HepG2 (cell line): ENCODE results near the gene F7. TPM values are rescaled to one million over a fixed set of nuclear protein-coding genes. Genes with fewer than 3 reads are reported as not detected.

ENCODE experiments used
- ATAC-seq: fragments of 200-7000 bp; cut with Tn5 transposase; 3 replicates; pipeline ENCODE4 v1.9.1; 2020; ENCODE audit warnings: mild to moderate bottlenecking, moderate library complexity
- BruUV-seq: library from RNA; stranded (reverse); fragments of 400-500 nt; replicated peaks from 2 replicates; lab custom pipeline; 2021; lab: Mats Ljungman, UMichigan
- CTCF ChIA-PET: fragments of 300-600 bp; formaldehyde crosslinking; extraction: SDS; loops from one replicate; lab custom pipeline; 2021; ENCODE audit warnings: low total read pairs, inconsistent platforms, low intra/inter-chr PET ratio; lab: Yijun Ruan, JAX
- POLR2A ChIA-PET: fragments of 350-600 bp; sonication (Branson Sonifier 250); formaldehyde crosslinking; loops from one replicate; lab custom pipeline; 2020; ENCODE audit warnings: antibody characterized with exemption, inconsistent platforms; lab: Yijun Ruan, JAX
- DNase-seq: peaks from one replicate; pipeline ENCODE4 v3.0.0-alpha.2; 2015; ENCODE audit warnings: low spot score
- FAIRE-seq: peaks from 3 replicates; lab custom pipeline; 2011; peaks lifted over from hg19 to GRCh38; lab: Jason Lieb, UNC
- H2AFZ ChIP-seq: one replicate; pipeline ENCODE4 v1.6.1; 2011; ENCODE audit warnings: low read length, inconsistent platforms
- H3K27ac ChIP-seq: fragments of 300-600 bp; 3 replicates; pipeline ENCODE4 v1.8.0; 2011; ENCODE audit warnings: mixed run types, mild to moderate bottlenecking, mixed read lengths, low read length, inconsistent platforms; ENCODE audit not compliant: insufficient read depth; ENCODE audit errors: extremely low read length
- H3K27me3 ChIP-seq, 2 experiments: fragments of 200-600 bp in 1 of 2; 2 replicates in 1 of 2; 3 replicates in 1 of 2; pipeline versions ENCODE4 v1.6.0 to v1.8.0; 2011; ENCODE audit warnings: low read length in 2 of 2, mild to moderate bottlenecking in 2 of 2, moderate library complexity in 2 of 2, inconsistent platforms in 1 of 2; ENCODE audit not compliant: insufficient read depth in 2 of 2, control insufficient read depth in 1 of 2
- H3K36me3 ChIP-seq, 2 experiments: fragments of 200-600 bp in 1 of 2; replicated peaks in 1 of 2; 2 replicates in 1 of 2; 3 replicates in 1 of 2; pipeline versions ENCODE4 v1.5.1 to v1.8.0; 2011; ENCODE audit warnings: low read length in 2 of 2, inconsistent platforms in 1 of 2; ENCODE audit not compliant: insufficient read depth in 2 of 2, control insufficient read depth in 1 of 2
- H3K4me1 ChIP-seq: 2 replicates; pipeline ENCODE4 v1.5.1; 2012; ENCODE audit warnings: low read length, inconsistent platforms; ENCODE audit not compliant: insufficient read depth
- H3K4me2 ChIP-seq: 2 replicates; pipeline ENCODE4 v1.6.0; 2011; ENCODE audit warnings: low read depth, low read length, inconsistent platforms
- H3K4me3 ChIP-seq, 3 experiments: fragments of 200-600 bp in 1 of 3; sonication (generic), shearing (Covaris generic) in 1 of 3; replicated peaks in 1 of 3; 2 replicates each; pipeline ENCODE4 v1.5.1; 2011 to 2016; ENCODE audit warnings: low read length in 3 of 3, inconsistent platforms in 2 of 3, low read depth in 2 of 3, mild to moderate bottlenecking in 2 of 3, control low read depth in 1 of 3, mixed read lengths in 1 of 3; ENCODE audit not compliant: insufficient read depth in 1 of 3
- H3K79me2 ChIP-seq: one replicate; pipeline ENCODE4 v1.6.1; 2011; ENCODE audit warnings: low read length, inconsistent platforms; ENCODE audit not compliant: insufficient read depth
- H3K9ac ChIP-seq: 2 replicates; pipeline ENCODE4 v1.6.0; 2011; ENCODE audit warnings: mild to moderate bottlenecking, low read depth, low read length, inconsistent platforms; ENCODE audit not compliant: insufficient read depth
- H3K9me3 ChIP-seq: 2 replicates; pipeline ENCODE4 v1.5.1; 2012; ENCODE audit warnings: mild to moderate bottlenecking, low read length
- H4K20me1 ChIP-seq: 2 replicates; pipeline ENCODE4 v1.6.0; 2011; ENCODE audit warnings: inconsistent platforms, mild to moderate bottlenecking, low read length, moderate library complexity; ENCODE audit not compliant: insufficient read depth
- AGO2 ChIP-seq: fragments of 200-400 bp; formaldehyde crosslinking; optimal IDR thresholded peaks from 2 replicates; pipeline ENCODE3; 2017; ENCODE audit warnings: mild to moderate bottlenecking, low read depth, low read length, moderate library complexity
- AKAP8 ChIP-seq: sonication (generic); formaldehyde crosslinking; IDR thresholded peaks from 2 replicates; pipeline ENCODE4 v1.5.1; 2020; ENCODE audit warnings: mild to moderate bottlenecking, missing genetic modification reagents
- ARID4A ChIP-seq: sonication (generic); formaldehyde crosslinking; IDR thresholded peaks from 2 replicates; pipeline ENCODE4 v1.5.0; 2020; ENCODE audit warnings: mild to moderate bottlenecking, missing genetic modification reagents, borderline replicate concordance
- CENPT ChIP-seq: sonication (generic); formaldehyde crosslinking; IDR thresholded peaks from 2 replicates; pipeline ENCODE4 v1.8.0; 2022; ENCODE audit warnings: low read depth, mild to moderate bottlenecking, moderate library complexity, missing genetic modification reagents
- DPF2 ChIP-seq: sonication (generic); formaldehyde crosslinking; IDR thresholded peaks from 2 replicates; pipeline ENCODE4 v1.4.0; 2020; ENCODE audit warnings: mild to moderate bottlenecking, low read depth, missing genetic modification reagents, borderline replicate concordance
- RELA ChIP-seq: sonication (generic); formaldehyde crosslinking; IDR thresholded peaks from 2 replicates; pipeline ENCODE4 v1.4.0; 2020; ENCODE audit warnings: missing genetic modification reagents
- ZNF160 ChIP-seq: sonication (generic); formaldehyde crosslinking; IDR thresholded peaks from 2 replicates; pipeline ENCODE4 v1.8.0; 2022; ENCODE audit warnings: mild to moderate bottlenecking, inconsistent platforms, missing genetic modification reagents
- ZNF75D ChIP-seq: sonication (generic); formaldehyde crosslinking; IDR thresholded peaks from 2 replicates; pipeline ENCODE4 v1.8.1; 2023; ENCODE audit warnings: missing genetic modification reagents, mild to moderate bottlenecking, borderline replicate concordance
- ZNF780A ChIP-seq: sonication (generic); formaldehyde crosslinking; IDR thresholded peaks from 2 replicates; pipeline ENCODE4 v1.8.0; 2022; ENCODE audit warnings: mild to moderate bottlenecking, missing genetic modification reagents, moderate library complexity
- ZNF839 ChIP-seq: sonication (generic); formaldehyde crosslinking; IDR thresholded peaks from 2 replicates; pipeline ENCODE4 v1.4.0; 2020; ENCODE audit warnings: missing genetic modification reagents, mild to moderate bottlenecking, borderline replicate concordance
- WGBS: methylation state at CpG from one replicate; pipeline ENCODE4 v1.1.6; 2017; ENCODE audit warnings: low lambda C conversion rate; 5-methylcytosine and 5-hydroxymethylcytosine counted together
- in situ Hi-C: cut with HindIII; loops from 2 replicates; pipeline ENCODE4 v1.10.0; 2017; ENCODE audit warnings: low pct_unique_long_range_greater_than_20kb; ENCODE audit not compliant: extremely low pct_ligation_motif_present
- intact Hi-C: fragments of 100-400 bp; cut with micrococcal nuclease; formaldehyde crosslinking; loops from one replicate; pipeline ENCODE4 v1.10.0; 2022; ENCODE audit not compliant: unreplicated experiment
- polyA plus RNA-seq, 8 experiments: library from polyadenylated mRNA; depleted of rRNA in 3 of 8; stranded (reverse) in 7 of 8; unstranded in 1 of 8; fragments of >200 nt; fragmentation: Illumina TruSeq in 4 of 8; extraction: Trizol in 4 of 8; gene quantifications; 2 replicates each; pipeline versions ENCODE4 v1.2.1 to v1.2.3, GENCODE V29; 2011 to 2016; ENCODE audit warnings: low read depth in 4 of 8, missing spikeins in 1 of 8, mixed read lengths in 1 of 8; ENCODE audit not compliant: insufficient read depth in 1 of 8
- total RNA-seq, 5 experiments: library from RNA; depleted of rRNA; stranded (reverse); fragments of >200 nt; fragmentation: Illumina TruSeq; extraction: Trizol; gene quantifications; 2 replicates each; pipeline ENCODE4 v1.2.3, GENCODE V29; 2016; ENCODE audit warnings: low read depth in 1 of 5

The F7 gene
- total and polyA plus RNA-seq, 2 of the 13 experiments (the other 11 are each of a cell fraction or from before 2014, with no cell fraction given): 12.6 to 26.5 TPM

DNA sequence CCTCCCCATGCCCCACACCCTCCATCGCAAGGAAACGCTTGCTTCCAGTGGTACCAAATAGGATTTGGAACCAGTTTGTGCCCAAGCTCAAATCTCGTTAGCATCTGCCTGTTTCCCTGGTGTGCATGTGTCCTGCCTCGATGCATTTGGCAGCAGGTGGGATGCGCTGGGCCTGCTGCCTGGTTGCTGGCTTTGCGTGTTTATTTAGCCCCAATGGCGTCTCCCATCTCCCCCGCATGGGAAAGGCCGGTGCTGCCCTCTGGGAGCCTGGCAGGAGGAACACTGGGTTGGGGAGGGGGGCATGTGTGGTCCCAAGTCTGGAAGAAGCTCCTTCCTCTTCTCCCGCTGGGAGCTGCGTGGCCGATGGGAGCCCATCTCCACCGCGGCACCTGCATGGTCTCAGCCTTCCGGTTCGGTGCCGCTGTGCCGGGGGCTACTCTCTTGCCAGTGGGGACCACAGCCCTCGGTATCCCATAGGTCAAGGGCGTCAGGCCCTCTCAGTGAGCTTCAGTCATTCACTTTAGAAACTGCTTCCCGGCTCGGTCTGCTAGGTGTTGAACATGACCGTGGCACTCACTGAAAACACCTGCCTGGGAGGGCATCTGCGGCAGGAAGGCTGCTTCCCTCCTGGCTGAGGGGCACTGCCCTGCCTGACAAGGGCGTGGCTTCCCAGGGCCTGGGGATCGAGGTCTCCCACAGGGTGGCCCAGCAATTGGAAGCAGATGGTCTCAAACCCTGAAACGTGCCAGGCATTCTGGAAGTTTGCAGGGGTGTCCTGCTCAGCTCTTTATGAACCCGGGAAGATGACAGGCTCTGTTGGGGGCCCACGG is 11.8 kb upstream of the F7 start:
- Histone ChIP-seq H3K9me3 (no peaks in the 10 kb centered on the region), H3K27ac (no peak overlapping the region), H3K9ac (no peak overlapping the region), H3K27me3 (no peaks in the 10 kb centered on the region), H3K4me2 (no peak overlapping the region), H2AFZ (no peak overlapping the region), H3K79me2 (no peaks in the 10 kb centered on the region), H4K20me1 (no peaks in the 10 kb centered on the region), H3K4me3 (no peak overlapping the region), H3K4me1 (no peaks in the 10 kb centered on the region), H3K36me3 (peaks cover 0 to 9% of the 10 kb centered on the region in 2 experiments; a peak in 3 of 5 replicates)
- intact Hi-C loops: no loop called here
- ATAC-seq: no peak
- FAIRE-seq: no peak
- in situ Hi-C loops: no loop called here
- ChIA-PET POLR2A (no interaction called here), CTCF (no interaction called here)
- BruUV-seq: no TSS peak
- 95% methylated on average over 16 of the region's 29 CpGs for WGBS
- 0 out of 2 replicates have a peak, but pooled peaks have one; percentile 29 for TF ChIP-seq AKAP8 (CRISPR knock-in tag)
- TF ChIP-seq AGO2: peak; percentile 77
- TF ChIP-seq ZNF75D: no peak
- no peak for DNase-seq

GRCh38 chr13:113094410-113094800 is 11.2 kb upstream of the F7 start:
- Histone ChIP-seq H3K9ac (no peak overlapping the region), H3K27ac (no peak overlapping the region), H3K9me3 (no peaks in the 10 kb centered on the region), H3K36me3 (peaks cover 0 to 7% of the 10 kb centered on the region in 2 experiments; a peak in 3 of 5 replicates), H4K20me1 (no peaks in the 10 kb centered on the region), H3K4me2 (no peak overlapping the region), H3K79me2 (no peaks in the 10 kb centered on the region), H3K4me3 (no peak overlapping the region), H3K4me1 (no peaks in the 10 kb centered on the region), H3K27me3 (no peaks in the 10 kb centered on the region), H2AFZ (no peak overlapping the region)
- WGBS: 83% methylated on average over 5 of the region's 14 CpGs
- no peak for ATAC-seq
- FAIRE-seq: no peak
- in situ Hi-C loops (no loop called here), intact Hi-C loops (no loop called here)
- no peak for TF ChIP-seq ZNF839
- TF ChIP-seq ZNF160 (CRISPR knock-in tag): no peak
- no peak for TF ChIP-seq DPF2 (CRISPR knock-in tag)
- no peak for TF ChIP-seq CENPT (CRISPR knock-in tag)
- TF ChIP-seq RELA (CRISPR knock-in tag): no peak
- no peak for TF ChIP-seq ARID4A
- TF ChIP-seq ZNF780A (CRISPR knock-in tag): no peak
- POLR2A ChIA-PET: no interaction called here
- no TSS peak for BruUV-seq
- CTCF ChIA-PET: no interaction called here
- DNase-seq: no peak
